HG03060 (cell line): ENCODE results near the gene LYSMD1.

Source experiments
- ATAC-seq: cut with Tn5 transposase; IDR thresholded peaks from one replicate; pipeline ENCODE4 v1.9.1; 2021; ENCODE audit warnings: low read depth, moderate number of reproducible peaks; ENCODE audit not compliant: unreplicated experiment

LYSMD1 gene

DNA sequence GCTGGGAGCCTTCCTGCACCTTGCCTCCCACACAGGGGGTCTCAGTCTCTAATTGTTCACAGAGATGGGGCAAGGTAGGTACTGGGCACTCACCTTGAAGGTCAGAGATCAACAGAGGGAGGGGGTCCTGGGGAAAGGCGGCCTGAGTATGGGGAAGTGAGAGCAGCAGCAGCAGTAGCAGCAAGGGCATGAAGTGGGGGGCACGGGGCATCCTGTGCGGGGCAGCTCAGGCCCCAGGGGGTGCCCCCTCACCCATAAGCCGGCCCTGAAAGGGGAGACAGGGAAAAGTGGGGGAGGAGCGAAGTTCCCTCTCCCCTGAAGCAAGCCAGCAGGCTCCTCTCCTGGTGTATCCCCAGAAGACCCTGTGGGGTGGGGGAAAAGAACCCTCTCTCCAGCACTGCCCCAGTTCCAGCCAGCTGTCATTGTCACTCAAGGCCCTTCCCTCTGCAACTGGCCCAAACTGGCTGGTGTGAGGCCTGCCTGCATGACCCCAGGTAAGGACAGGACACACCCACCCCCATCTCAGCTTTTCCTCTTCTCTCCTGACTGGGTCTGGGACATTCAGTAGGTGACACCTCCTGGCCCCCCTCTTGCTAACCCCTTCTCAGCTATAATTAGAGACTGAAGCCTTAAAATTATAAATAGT lies 23.2 kb downstream of the LYSMD1 start:
- ATAC-seq, result no peak

DNA sequence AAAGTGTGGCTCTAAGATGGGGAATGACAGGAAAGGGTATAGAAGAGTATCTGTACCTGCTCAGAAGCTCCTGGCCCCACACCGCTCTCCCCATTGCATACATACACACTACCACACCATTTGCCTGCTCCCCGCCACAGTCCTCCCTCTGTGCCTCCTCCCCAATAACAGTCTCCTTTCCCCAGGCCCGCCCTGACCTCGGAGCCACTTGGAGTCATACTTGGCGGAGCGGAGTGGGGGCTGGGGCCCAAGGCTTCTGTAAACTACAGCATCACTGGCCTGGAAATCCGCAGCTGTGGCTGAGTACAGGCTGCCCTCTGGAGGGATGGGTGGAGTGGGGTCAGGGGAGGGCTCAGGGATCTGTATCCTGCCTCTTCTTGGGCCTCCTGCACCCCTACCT lies 27.9 kb downstream of the LYSMD1 start:
- ATAC-seq, result no peak

DNA sequence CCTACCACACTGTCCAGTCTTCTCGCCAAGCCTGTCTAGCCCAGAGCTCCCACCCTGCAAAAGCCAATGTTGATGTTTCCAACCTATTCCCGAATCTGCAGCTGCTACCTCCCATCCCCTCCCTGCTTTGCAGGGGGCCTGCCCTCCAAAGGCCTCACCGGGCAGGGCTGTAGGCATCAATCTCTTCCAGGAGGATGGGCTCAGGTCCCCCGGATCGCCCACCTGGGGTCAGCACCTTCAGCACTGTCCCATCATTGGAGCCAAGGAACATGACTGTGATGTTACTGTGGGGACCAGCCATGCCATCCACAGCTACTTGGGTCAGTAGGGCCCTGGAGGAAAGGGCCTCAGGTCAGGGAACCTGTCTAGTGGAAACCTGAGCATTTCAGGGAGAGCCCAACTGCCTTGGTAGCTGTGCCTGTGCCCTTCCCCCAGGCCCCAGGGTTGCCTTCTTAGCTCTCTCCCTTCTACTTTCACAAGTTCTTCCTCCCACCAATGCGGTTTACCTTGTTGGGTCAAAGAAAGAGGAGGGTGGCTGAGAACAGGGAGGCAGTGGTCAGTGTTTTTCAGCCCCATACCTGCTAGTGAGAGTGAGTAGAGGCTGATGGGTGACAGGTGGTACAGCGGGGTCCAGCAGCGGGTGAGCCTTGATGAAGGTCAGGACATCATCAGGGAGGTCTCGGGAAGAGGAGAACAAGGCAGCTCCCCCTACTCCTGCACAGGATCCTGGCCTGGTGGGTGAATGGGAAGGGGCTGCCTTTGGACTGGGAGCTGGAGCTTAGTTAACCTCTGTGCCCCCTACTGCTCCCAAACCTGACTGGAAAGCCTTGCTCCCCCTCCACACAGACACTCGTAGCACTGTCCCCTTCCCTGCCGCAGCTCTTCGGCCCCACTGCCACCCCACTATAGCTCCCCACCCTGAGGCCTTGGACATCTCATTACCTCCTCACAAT lies 30.0 kb downstream of the LYSMD1 start:
- ATAC-seq, result no peak

DNA sequence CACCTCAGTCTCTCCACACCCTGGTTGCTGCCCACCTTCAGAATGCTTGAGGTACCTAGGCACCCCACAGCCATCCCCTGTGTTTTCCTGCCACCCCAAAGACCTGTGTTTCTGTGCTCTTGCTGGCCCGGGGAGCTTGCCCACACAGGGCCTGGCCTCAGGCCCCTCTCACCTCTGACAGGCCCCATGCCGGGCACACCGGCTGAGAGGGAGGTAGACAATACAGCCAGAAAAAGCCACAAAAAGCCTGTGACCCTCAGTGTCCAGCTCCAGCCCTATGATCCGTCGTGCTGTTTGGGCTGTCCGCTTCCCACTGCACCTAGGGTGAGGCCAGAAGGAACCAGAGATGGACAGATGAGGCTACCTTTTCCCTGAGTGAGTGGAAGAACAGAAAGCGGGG lies 30.7 kb downstream of the LYSMD1 start:
- ATAC-seq, result no peak

DNA sequence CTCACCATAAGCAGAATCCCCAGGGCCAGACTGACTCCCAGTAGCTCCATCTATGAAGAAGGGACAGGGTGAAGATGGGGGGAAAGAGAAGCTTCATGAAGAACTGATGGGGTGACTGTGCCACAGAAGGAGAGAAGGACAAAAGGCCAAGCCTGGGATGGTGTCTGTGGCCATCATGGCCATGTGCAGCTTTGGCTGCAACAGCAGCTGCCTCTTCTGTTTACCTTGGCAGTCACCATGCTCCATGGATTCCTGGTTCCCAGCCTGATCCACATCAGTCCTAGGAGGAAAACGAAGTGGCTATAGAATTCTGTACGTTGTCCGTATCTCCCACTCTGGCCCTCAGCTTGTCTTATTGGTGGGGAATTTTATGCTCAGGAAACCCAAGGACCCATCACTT lies 31.3 kb downstream of the LYSMD1 start:
- ATAC-seq, result no peak

DNA sequence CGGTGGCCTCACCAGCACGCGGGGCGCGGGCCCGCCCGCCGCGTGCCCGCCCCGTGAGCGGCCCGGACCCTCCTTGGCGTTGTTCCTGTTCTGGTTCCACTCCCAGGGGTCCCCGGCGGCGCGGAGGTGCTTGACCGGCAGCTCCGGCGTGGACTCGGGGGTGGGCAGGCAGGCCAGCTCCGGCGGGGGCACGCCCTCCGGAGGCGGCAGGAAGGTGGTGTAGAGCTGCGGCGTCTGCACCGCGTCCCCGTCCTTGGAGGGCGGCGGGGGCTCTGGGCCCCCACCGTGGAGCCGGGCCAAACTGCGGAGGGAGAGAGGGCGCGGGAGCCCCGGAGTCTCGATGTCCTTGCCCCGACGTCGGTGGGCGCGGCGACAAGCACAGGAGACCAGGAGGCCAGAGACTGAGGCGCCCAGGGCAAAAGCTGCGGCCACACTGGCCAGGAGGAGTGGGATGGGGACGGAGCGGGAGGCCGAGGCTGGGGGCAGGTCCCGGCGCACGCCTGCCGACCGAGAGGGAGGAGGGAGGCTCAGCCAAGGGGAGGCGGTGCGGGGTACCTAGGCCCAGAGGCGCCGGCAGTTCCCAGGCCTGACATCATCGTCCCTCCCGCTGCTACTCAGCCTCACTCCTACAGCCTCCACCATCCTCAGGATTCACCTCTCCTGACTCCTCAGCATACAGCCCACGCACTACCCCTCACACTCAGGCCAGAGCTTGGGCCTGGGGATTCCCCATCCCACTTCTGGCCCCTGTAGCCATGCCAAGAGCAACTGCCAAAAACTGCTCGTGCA lies 32.5 kb downstream of the LYSMD1 start:
- ATAC-seq, result no peak

DNA sequence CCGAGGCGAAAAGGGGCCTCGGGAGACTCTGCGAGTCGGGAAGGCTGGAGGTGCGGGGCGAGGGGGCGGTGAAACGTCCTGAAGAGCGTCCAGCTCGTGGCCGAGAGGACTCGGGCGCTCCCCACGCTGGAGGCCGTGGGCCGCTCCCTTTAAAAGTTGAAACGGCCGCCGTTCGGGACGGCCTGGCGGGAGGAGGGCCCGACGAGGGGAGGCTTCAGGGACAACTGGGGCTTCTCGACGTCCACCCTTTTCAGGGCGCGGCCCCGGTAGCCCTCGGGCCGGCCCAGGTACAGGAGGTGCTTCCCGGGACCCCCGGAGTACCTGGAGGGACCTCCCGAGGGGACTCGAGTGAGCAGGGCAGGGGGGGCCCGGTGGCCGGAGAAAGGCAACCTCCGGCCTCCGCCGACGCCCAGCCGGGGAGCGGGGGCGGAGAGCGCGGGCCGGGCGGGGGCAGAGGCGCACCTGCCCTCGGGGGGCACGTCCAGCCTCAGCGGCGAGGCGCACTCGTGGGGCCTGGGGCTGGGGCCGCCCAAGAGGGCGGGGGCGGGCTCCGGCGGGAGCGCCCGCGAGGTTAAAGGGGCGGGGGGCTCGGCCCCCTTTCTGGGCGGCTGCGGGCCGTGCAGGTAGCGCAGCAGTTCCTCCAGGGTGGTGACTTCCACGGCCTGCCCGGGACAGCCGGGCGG lies 33.2 kb downstream of the LYSMD1 start:
- ATAC-seq, result no peak

DNA sequence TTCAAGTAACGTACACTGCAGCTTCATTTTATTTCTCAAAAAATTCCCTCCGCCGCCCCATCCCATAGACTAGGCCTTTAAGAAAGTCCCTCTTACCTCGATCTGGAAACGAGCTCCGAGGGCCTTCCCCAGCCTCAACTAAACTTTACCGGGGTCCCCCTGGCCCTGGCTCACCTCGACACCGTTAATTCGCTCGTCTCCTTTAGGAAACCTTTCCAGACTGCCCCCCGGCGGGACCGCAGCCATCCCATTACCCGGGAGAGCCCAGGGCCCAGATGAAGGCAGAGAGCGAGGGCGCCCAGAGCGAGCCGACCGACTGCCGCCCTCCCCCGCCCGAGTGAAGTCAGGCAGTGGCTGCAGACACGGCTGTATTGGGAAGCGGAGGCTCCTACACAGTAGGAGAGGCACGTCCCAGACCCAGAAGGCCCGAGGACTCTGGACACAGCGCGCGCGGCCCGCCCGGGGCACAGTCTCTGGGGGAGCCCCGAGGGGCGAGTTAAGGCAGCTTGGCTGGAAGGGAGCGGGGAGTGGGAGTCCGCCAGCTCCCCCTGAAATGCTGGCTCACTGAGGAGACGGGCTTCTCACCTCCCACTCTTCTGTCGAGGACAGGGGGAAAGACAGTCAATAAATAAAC lies 33.9 kb downstream of the LYSMD1 start:
- ATAC-seq, result no peak

DNA sequence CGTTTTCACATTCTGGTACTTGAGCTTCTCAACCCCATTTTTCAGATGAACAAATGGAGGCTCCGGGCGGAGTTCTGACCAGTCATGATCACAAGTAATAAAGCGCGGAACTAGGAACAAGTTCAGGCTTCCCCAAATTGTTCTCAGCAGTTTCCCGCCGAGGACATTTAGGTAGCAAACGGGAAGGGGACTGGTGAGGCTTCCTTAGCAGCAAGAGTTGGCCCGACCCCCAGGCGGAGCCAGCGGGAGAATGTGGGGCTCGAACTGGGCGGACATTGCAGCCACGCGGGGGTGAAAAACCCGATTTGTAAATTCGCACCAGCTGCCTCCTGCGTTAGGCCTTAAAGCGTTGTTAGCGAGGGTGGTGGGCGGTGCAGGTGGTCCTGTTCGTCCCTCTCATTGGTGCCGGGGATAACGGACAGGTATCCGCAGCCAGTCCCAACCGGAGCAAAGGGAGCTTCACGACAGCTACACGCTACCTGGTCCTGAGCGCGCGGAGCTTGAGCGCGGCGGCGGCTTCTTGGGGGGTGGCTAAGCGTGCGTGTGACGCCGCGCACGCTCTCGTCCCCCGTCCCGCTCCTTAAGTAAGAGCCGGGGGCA lies 34.6 kb downstream of the LYSMD1 start:
- ATAC-seq, result no peak

DNA sequence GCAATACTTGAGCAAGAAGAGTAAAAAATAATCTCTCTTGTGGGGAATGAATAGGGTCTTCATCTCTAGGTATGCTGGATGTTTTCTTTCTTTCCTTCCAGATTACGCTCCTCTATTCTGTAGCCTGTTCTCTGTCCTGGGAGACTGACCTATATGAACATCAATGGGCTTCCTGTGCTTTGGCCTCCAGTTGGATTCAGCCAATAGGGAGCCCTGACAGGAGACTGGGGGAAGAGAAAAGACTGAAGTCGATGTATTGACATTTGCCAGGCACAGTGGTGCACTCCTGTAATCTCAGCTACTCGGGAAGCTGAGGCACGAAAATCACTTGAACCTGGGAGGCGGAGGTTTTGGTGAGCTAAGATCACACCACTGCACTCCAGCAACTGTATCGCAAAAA lies 36.9 kb downstream of the LYSMD1 start:
- no peak for ATAC-seq

DNA sequence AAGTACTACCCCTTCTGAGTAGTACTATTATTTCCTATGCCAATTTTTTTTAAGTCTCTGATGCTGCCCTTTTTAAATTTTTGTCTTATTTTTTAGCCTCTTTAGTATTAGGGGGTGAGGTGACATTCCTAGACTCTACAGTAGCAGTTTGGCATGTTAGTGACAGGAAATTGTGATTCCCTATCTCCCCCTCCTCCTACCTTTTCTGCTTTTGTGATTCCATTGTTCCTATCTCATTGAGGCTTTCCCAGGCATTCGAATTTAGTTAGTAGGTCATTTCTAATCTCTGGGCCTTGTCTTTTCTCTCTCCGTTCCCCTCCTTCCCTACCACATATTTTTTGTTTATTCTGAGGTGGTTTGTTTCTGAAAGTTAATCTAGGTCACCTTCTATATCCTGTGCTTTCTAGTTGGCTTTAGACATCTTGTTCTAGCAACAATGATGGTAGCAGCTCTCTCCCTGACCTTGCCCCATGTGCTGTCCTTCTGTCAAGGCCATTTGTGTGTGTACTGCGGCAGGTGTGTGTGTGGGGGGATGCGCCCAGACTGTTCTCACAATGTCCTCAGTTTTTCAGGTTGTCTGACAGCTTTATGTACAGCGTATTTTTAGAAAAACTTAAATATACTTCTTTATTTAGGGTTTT lies 40.8 kb downstream of the LYSMD1 start:
- no peak for ATAC-seq

DNA sequence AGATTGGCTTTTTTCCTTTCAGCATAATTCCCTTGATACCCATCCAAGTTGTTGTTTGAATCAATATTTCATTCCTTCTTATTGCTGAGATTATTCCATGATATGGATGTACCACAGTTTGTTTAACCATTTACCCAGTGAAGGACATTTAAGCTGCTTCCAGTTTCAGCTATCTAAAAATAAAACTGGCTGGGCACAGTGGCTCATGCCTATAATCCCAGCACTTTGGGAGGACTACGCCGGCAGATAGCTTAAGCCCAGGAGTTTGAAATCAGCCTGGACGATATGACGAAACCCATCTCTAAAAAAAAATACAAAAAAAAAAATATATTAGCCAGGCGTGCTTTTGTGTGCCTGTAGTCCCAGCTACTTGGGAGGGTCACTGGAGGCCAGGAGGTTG lies 51.8 kb downstream of the LYSMD1 start:
- no peak for ATAC-seq
